PC-3 (cell line): Measurements from ENCODE around the gene TNPO3. TPM values are rescaled to one million over a fixed set of nuclear protein-coding genes. Genes with fewer than 3 reads are reported as not detected.

ENCODE experiments used
- ATAC-seq: fragments of 200-7000 bp; cut with Tn5 transposase; 2 replicates; pipeline ENCODE4 v1.9.1; 2020; ENCODE audit warnings: mild to moderate bottlenecking, moderate library complexity
- BruUV-seq: library from RNA; stranded (reverse); fragments of 400-500 nt; replicated peaks from 2 replicates; lab custom pipeline; 2021; lab: Mats Ljungman, UMichigan
- CTCF ChIA-PET: fragments of 300-600 bp; sonication (Branson Sonifier 250); formaldehyde crosslinking; loops from one replicate; lab custom pipeline; 2022; ENCODE audit warnings: antibody characterized with exemption; lab: Charles Lee
- POLR2A ChIA-PET: fragments of 300-600 bp; sonication (Branson Sonifier 250); formaldehyde crosslinking; loops from one replicate; lab custom pipeline; 2022; ENCODE audit warnings: antibody characterized with exemption; ENCODE audit not compliant: unreplicated experiment; lab: Charles Lee
- DNase-seq: peaks from one replicate; pipeline ENCODE4 v3.0.0-alpha.2; 2015
- H2AFZ ChIP-seq: fragments of 300-600 bp; sonication (generic); 2 replicates; pipeline ENCODE4 v1.6.0; 2016; ENCODE audit warnings: antibody characterized with exemption, low read length
- H3F3A ChIP-seq: fragments of 300-600 bp; sonication (generic); one replicate; pipeline ENCODE4 v1.6.0; 2017; ENCODE audit warnings: antibody characterized with exemption, low read length, control low read depth, mild to moderate bottlenecking; ENCODE audit not compliant: unreplicated experiment
- H3K27ac ChIP-seq: fragments of 300-600 bp; sonication (generic); 2 replicates; pipeline ENCODE4 v1.5.1; 2016; ENCODE audit warnings: mild to moderate bottlenecking, low read length
- H3K27me3 ChIP-seq: fragments of 300-600 bp; sonication (generic); 2 replicates; pipeline ENCODE4 v1.6.1; 2016; ENCODE audit warnings: low read length, mixed read lengths
- H3K36me3 ChIP-seq: fragments of 300-600 bp; sonication (generic); 2 replicates; pipeline ENCODE4 v1.6.1; 2016; ENCODE audit warnings: low read depth, mixed run types, low read length, mixed read lengths
- H3K4me1 ChIP-seq: fragments of 300-600 bp; sonication (generic); 2 replicates; pipeline ENCODE4 v1.5.1; 2016; ENCODE audit warnings: low read length; ENCODE audit not compliant: insufficient read depth
- H3K4me2 ChIP-seq: fragments of 300-600 bp; sonication (generic); 2 replicates; pipeline ENCODE4 v1.6.0; 2016; ENCODE audit warnings: low read length
- H3K4me3 ChIP-seq: fragments of 300-600 bp; sonication (generic); 2 replicates; pipeline ENCODE4 v1.5.1; 2016; ENCODE audit warnings: mild to moderate bottlenecking, low read length, mixed read lengths
- H3K79me2 ChIP-seq: fragments of 300-600 bp; sonication (generic); 2 replicates; pipeline ENCODE4 v1.6.1; 2017; ENCODE audit warnings: low read length, mixed read lengths
- H3K9ac ChIP-seq: fragments of 300-600 bp; sonication (generic); 2 replicates; pipeline ENCODE4 v1.6.0; 2016; ENCODE audit warnings: mild to moderate bottlenecking, low read length
- H3K9me2 ChIP-seq: fragments of 300-600 bp; sonication (generic); replicated peaks from 2 replicates; pipeline ENCODE4 v1.6.1; 2016; ENCODE audit warnings: mixed run types, low read length, mixed read lengths
- H3K9me3 ChIP-seq: fragments of 300-600 bp; sonication (generic); 2 replicates; pipeline ENCODE4 v1.6.1; 2016; ENCODE audit warnings: low read length, mixed read lengths
- H4K20me1 ChIP-seq: fragments of 300-600 bp; sonication (generic); 2 replicates; pipeline ENCODE4 v1.6.1; 2016; ENCODE audit warnings: low read length, mixed read lengths
- EZH2 ChIP-seq: fragments of 300-600 bp; sonication (generic); IDR thresholded peaks from one replicate; pipeline ENCODE4 v1.6.1; 2017; ENCODE audit warnings: antibody characterized with exemption, mild to moderate bottlenecking, low read length; ENCODE audit not compliant: unreplicated experiment
- EZH2phosphoT487 ChIP-seq: fragments of 300-600 bp; sonication (generic); IDR thresholded peaks from 2 replicates; pipeline ENCODE4 v1.6.1; 2018; ENCODE audit warnings: mild to moderate bottlenecking, antibody characterized with exemption, low read length, borderline replicate concordance
- intact Hi-C: fragments of 100-400 bp; cut with micrococcal nuclease; formaldehyde crosslinking; loops from 2 replicates; pipeline ENCODE4 v1.9.0; 2023
- total RNA-seq: library from RNA; depleted of rRNA; stranded (reverse); fragments of >200 nt; gene quantifications from 2 replicates; pipeline ENCODE4 v1.2.3, GENCODE V29; 2014
- TF ChIP-seq, protein P1 (sequence below): fragments of 300-600 bp; sonication (generic); conservative IDR thresholded peaks from 2 replicates; pipeline ENCODE4 v1.5.1; 2017; ENCODE audit warnings: antibody characterized with exemption, low read depth, mild to moderate bottlenecking, low read length

The TNPO3 gene
- total RNA-seq, 1 experiment from 2014 or later = 55.9 TPM

DNA sequence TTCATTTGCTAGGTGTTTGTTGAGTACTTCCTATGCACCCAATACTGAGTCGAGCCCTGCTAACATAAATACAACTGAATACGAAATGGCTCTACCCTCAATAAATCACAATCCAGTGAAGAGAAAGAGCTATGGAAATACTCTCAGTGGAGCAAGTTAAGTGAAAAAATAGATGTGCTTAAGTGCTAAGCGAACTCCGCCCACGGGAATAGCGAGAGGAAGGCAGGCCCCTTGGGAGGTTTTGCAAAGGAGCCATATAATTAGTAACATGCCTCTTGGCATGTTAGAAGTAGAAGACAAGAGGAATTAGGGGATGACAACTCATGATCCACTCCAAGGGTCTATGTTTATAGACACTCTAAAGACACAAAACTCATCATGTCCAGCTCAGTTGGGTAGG is 46.8 kb upstream of the TNPO3 start:
- TF ChIP-seq EZH2 (no peak), EZH2phosphoT487 (no peak)
- TF ChIP-seq, protein P1, sequence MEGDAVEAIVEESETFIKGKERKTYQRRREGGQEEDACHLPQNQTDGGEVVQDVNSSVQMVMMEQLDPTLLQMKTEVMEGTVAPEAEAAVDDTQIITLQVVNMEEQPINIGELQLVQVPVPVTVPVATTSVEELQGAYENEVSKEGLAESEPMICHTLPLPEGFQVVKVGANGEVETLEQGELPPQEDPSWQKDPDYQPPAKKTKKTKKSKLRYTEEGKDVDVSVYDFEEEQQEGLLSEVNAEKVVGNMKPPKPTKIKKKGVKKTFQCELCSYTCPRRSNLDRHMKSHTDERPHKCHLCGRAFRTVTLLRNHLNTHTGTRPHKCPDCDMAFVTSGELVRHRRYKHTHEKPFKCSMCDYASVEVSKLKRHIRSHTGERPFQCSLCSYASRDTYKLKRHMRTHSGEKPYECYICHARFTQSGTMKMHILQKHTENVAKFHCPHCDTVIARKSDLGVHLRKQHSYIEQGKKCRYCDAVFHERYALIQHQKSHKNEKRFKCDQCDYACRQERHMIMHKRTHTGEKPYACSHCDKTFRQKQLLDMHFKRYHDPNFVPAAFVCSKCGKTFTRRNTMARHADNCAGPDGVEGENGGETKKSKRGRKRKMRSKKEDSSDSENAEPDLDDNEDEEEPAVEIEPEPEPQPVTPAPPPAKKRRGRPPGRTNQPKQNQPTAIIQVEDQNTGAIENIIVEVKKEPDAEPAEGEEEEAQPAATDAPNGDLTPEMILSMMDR = no peak
- H3K4me1 ChIP-seq = no peaks in the 10 kb centered on the region
- CTCF ChIA-PET = no interaction called here

DNA sequence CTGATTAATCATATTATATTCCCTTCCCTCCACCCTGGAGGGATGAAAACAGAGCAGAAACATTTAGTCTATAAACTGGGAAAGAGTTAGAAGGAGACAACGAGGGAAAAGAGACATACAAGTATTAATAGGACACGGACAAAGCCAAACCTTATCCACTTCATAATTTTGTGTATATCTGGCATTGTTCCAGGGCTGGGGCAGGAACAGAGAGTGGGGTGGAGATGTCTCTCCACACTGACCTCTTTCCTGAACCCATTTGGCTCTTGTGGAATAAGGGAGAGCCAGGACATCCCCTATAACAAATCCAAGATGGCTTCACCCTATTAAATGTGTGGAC is 45.9 kb upstream of the TNPO3 start:
- no peak for ATAC-seq
- BruUV-seq = no TSS peak

More for the DNA sequence above, 46.8 kb upstream of the TNPO3 start:
- H3K79me2 ChIP-seq = no peaks in the 10 kb centered on the region
- no peak for ATAC-seq
- DNase-seq = no peak
- POLR2A ChIA-PET = no interaction called here
- no peaks in the 10 kb centered on the region for H3K9me3 ChIP-seq
- no peak overlapping the region for H3K9ac ChIP-seq
- H3K27ac ChIP-seq = no peak overlapping the region
- intact Hi-C loops = no loop called here
- H3K9me2 ChIP-seq = no peaks in the 10 kb centered on the region
- H3F3A ChIP-seq = no peaks in the 10 kb centered on the region
- H3K4me2 ChIP-seq = no peak overlapping the region
- H4K20me1 ChIP-seq = no peaks in the 10 kb centered on the region
- no peak overlapping the region for H3K4me3 ChIP-seq
- H3K27me3 ChIP-seq = no peaks in the 10 kb centered on the region
- no TSS peak for BruUV-seq
- no peak overlapping the region for H2AFZ ChIP-seq
- H3K36me3 ChIP-seq = no peaks in the 10 kb centered on the region

More for the DNA sequence above, 45.9 kb upstream of the TNPO3 start:
- Histone ChIP-seq H3F3A (no peaks in the 10 kb centered on the region), H3K9me2 (no peaks in the 10 kb centered on the region), H3K4me3 (no peak overlapping the region), H3K4me1 (no peaks in the 10 kb centered on the region), H3K79me2 (no peaks in the 10 kb centered on the region), H3K9ac (no peak overlapping the region), H3K27ac (no peak overlapping the region), H3K36me3 (no peaks in the 10 kb centered on the region), H2AFZ (no peak overlapping the region), H4K20me1 (no peaks in the 10 kb centered on the region), H3K9me3 (no peaks in the 10 kb centered on the region), H3K27me3 (no peaks in the 10 kb centered on the region), H3K4me2 (no peak overlapping the region)
- TF ChIP-seq EZH2phosphoT487 (no peak), EZH2 (no peak)
- TF ChIP-seq, protein P1 = no peak
- ChIA-PET CTCF (interaction anchor here (0.8 kb wide), 1 partner anchor 63 kb away, joined by 3 read pairs; no protein-coding TSS in a partner anchor), POLR2A (interaction anchor here (0.7 kb wide), 1 partner anchor 155 kb away, joined by 5 read pairs; no protein-coding TSS in a partner anchor)
- intact Hi-C loops = no loop called here
- no peak for DNase-seq
